Heart right ventricle (tissue), 16 donors: ENCODE measurements around the gene HOXA6. TPM values are rescaled to one million over a fixed set of nuclear protein-coding genes. Genes with fewer than 3 reads are reported as not detected.

Source experiments
- ATAC-seq, 8 donors: fragments of 200-7000 bp; cut with Tn5 transposase; one replicate each; pipeline ENCODE4 v1.9.1; 2020; ENCODE audit warnings: mild to moderate bottlenecking in 8 of 8, moderate library complexity in 8 of 8, moderate number of reproducible peaks in 1 of 8
- DNase-seq, 2 donors: peaks; one replicate each; pipeline ENCODE4 v3.0.0-alpha.2; 2020
- H3K27ac ChIP-seq, 10 donors: fragments of 200-600 bp; sonication (generic) in 2 of 10; one replicate each; pipeline versions ENCODE4 v1.5.0 to v1.8.0; 2020 to 2022; ENCODE audit warnings: mild to moderate bottlenecking in 3 of 10
- H3K27me3 ChIP-seq, 7 donors: fragments of 200-600 bp; one replicate each; pipeline ENCODE4 v1.8.0; 2021 to 2022; ENCODE audit warnings: mild to moderate bottlenecking in 2 of 7
- H3K36me3 ChIP-seq, 9 donors: fragments of 200-600 bp; sonication (generic) in 1 of 9; one replicate each; pipeline versions ENCODE4 v1.5.0 to v1.8.0; 2020 to 2022; ENCODE audit warnings: mild to moderate bottlenecking in 2 of 9
- H3K4me1 ChIP-seq, 9 donors: fragments of 200-600 bp; sonication (generic) in 1 of 9; one replicate each; pipeline versions ENCODE4 v1.5.0 to v1.8.0; 2020 to 2022; ENCODE audit warnings: mild to moderate bottlenecking in 4 of 9
- H3K4me3 ChIP-seq, 10 donors: fragments of 200-600 bp; sonication (generic) in 2 of 10; one replicate each; pipeline versions ENCODE4 v1.5.0 to v1.8.0; 2020 to 2022; ENCODE audit warnings: mild to moderate bottlenecking in 7 of 10, moderate library complexity in 2 of 10
- H3K9me3 ChIP-seq, 11 donors: fragments of 200-600 bp in 10 of 11; sonication (generic) in 2 of 11; one replicate each; pipeline versions ENCODE4 v1.5.0 to v1.8.0; 2013 to 2022; ENCODE audit warnings: mild to moderate bottlenecking in 2 of 11, control low read depth in 1 of 11, moderate library complexity in 1 of 11
- WGBS, 2 donors: extraction: QIAGEN DNeasy Blood & Tissue Kit; methylation state at CpG; one replicate each; pipeline ENCODE4 v1.1.7; 2013; ENCODE audit warnings: inconsistent platforms in 1 of 2; 5-methylcytosine and 5-hydroxymethylcytosine counted together
- intact Hi-C, 10 donors: fragments of 100-400 bp; cut with DNase I; formaldehyde crosslinking; loops; one replicate each; pipeline versions ENCODE4 v1.11.1 to v1.14.2; 2022
- polyA plus RNA-seq, 2 donors: library from polyadenylated mRNA; stranded (reverse); fragments of 200-250 nt; gene quantifications; one replicate each; pipeline ENCODE4 v1.2.3, GENCODE V29; 2013
- total RNA-seq, 10 donors: library from RNA; stranded (reverse); fragmentation: NEBNext Ultra II Directional in 3 of 10; extraction: Animal tissue kit (Norgen Biotek cat#: 25700) in 3 of 10; gene quantifications; one replicate each; pipeline versions ENCODE4 v1.2.1 to v1.2.4, GENCODE V29; 2021 to 2023
- TF ChIP-seq, protein P1 (sequence below), 9 donors: fragments of 200-600 bp; sonication (generic) in 2 of 9; IDR thresholded peaks; one replicate each; pipeline versions ENCODE4 v1.5.0 to v1.8.0; 2021 to 2022; ENCODE audit warnings: antibody characterized with exemption in 9 of 9, mild to moderate bottlenecking in 5 of 9, moderate library complexity in 1 of 9
- donor health status: Arrhythmogenic right ventricular cardiomyopathy.
- donor health status: ischemic (EF 13 %, LVEDD 7.1; RV severe dilation, severe dysfunction).
- donor health status: healthy with polysubstance abuse.
- donor health status: DM: no; HTN: yes; CAD: no.
- donor health status: DM: no; HTN: no; CAD: no.
- donor health status: ischemic (EF 25% LVEDD 6.9; RV normal size, moderate dysfunction).
- donor health status: ischemic (EF 25% LVEDD 5.7; RV mildly dilated, moderate dysfunction).
- donor health status: healthy.
- donor health status: DM: yes; HTN: yes; CAD: no.
- donor health status: Ischemic cardiomyopathy.
- donor health status: ischemic (EF 35%, LVEDD 5.7; RV mildly dilated, moderate dysfunction).
- donor health status: nonischemic (EF 11% LVEDD 7.7; RV severe dilation, severe dysfunction).
- donor health status: DM: yes; HTN: yes; CAD: no.
- donor health status: PGD.
- donor health status: ischemic (EF 29% LVEDD 5.4; RV normal size, mild dysfunction).
- donor health status: nonischemic (EF 23%, LVEDD 6.1; RV moderate dilation, normal function).

HOXA6 gene
- total and polyA plus RNA-seq, 12 donors, result not detected

DNA sequence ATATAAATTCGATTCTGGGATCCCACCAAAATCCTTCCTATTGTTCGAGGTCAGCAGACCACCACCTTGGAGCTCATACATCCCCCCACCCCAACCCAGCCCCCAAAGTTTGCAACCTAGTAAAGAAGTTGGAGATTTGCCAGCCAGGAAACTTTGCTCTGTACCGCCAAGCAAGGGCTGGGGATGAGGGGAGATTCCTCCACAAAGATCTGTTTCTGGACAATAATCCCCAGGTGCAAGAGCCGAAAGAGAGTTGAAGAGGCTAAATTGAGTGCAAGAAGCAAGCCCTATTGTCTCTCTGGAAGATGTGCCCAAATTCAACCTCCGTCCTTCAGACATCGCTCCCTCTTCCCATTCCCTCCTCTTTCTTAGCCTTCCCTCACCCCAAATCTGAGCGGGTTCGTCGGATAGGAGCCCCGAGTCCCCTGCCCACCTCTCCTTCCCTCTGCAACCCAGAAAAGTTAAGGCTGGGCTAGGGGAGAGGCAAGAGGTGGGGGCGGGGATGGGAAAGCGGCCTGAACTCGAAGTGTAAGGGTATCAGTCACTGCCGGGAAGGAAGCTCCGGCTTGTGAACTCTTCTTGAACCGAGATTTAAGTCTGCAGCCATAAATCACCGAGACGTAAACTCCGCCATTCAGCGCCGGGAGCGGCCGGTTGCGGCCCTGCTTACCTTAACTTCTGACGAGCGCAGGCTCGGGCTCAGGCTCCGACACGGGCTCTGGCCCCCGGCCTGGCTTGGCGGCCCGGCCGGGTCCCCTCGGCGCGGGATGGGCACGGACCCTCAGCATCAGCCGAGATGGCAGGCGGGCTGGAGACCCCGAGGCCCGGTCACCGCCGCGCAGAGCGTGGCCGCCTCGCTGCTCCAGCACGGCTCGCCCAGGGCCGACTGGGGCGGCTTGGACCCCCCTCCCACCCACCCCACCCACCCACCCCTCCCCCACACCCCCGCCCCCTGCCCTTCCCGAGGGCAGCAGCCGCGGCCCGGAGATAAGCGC is 34.3 kb downstream of the HOXA6 start:
- Histone ChIP-seq H3K36me3 (no peaks in the 10 kb centered on the region), H3K27me3 (peaks cover 21 to 99% (median 98%) of the 10 kb centered on the region in 7 donors), H3K4me1 (peaks cover 0 to 28% (median 6%) of the 10 kb centered on the region in 9 donors), H3K4me3 (peak overlapping the region in 7 of 10 donors; percentile 7 to 49 (median 28)), H3K9me3 (no peaks in the 10 kb centered on the region), H3K27ac (peak overlapping the region in 6 of 10 donors; percentile 1 to 77 (median 52))
- DNase-seq, result no peak
- intact Hi-C loops, result no loop called here
- WGBS, 2 donors, result 8 to 9% methylated on average over 52 to 54 of the region's 57 CpGs
- TF ChIP-seq, protein P1, sequence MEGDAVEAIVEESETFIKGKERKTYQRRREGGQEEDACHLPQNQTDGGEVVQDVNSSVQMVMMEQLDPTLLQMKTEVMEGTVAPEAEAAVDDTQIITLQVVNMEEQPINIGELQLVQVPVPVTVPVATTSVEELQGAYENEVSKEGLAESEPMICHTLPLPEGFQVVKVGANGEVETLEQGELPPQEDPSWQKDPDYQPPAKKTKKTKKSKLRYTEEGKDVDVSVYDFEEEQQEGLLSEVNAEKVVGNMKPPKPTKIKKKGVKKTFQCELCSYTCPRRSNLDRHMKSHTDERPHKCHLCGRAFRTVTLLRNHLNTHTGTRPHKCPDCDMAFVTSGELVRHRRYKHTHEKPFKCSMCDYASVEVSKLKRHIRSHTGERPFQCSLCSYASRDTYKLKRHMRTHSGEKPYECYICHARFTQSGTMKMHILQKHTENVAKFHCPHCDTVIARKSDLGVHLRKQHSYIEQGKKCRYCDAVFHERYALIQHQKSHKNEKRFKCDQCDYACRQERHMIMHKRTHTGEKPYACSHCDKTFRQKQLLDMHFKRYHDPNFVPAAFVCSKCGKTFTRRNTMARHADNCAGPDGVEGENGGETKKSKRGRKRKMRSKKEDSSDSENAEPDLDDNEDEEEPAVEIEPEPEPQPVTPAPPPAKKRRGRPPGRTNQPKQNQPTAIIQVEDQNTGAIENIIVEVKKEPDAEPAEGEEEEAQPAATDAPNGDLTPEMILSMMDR (IDR thresholded peaks at IDR 0.05), result no peak
- peak in 2 of 8 donors; percentile 7 to 23 for ATAC-seq

DNA sequence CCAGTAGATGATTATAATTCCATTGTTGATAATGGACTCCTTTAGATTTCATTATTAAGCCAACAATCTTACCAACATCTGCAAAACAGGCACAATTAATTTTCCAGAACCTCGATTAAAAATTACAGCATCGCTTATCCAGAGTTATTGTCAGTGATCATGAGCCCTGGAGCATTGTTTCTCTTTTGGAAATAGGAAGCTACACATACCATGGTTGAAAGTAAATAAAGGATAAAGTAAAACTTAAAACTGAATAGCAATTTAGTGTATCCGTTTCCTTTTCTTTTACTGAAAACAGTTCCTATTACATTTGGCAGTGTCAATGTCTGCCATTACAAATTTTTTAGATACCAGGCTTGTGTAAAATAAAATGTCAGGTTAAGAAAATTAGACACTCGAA is 35.2 kb downstream of the HOXA6 start:
- DNase-seq, result no peak
- WGBS, 2 donors, result 22 to 24% methylated on average over 4 of the region's 4 CpGs
- no peak for ATAC-seq
- Histone ChIP-seq H3K27me3 (peaks cover 22 to 99% (median 98%) of the 10 kb centered on the region in 7 donors), H3K9me3 (no peaks in the 10 kb centered on the region), H3K27ac (peak overlapping the region in 2 of 10 donors; percentile 75 to 77), H3K36me3 (no peaks in the 10 kb centered on the region), H3K4me1 (peaks cover 0 to 30% (median 6%) of the 10 kb centered on the region in 9 donors), H3K4me3 (peak overlapping the region in 2 of 10 donors; percentile 7 to 42)
- TF ChIP-seq, protein P1 (IDR thresholded peaks at IDR 0.05), result no peak
- intact Hi-C loops, result no loop called here

DNA sequence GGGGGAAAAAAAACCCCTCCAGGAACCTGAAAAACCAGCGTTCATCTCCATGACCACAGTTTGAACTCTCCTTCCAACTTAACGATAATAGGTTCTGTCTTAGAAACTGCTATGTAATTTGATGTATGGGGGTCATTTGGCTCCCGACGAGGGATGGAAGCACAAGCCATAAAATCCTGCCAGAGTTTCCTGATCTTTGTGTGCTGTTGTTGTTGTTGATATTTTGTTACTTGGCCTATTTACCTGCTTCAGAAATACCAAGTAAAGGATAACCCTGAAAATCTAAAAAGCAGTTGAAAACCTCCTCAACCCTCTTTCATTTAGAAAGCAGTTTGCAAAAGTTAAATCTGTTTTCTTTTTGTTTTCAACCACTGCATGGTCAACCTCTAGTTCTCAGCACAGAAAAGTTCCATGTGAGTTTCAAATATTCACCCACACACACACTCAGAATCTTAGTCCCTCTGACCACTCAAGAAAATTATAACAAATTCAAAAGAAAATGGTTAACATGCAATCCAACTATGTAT is 35.8 kb downstream of the HOXA6 start:
- no peak overlapping the region for H3K4me3 ChIP-seq
- peak overlapping the region in 3 of 10 donors; percentile 18 to 75 (median 53) for H3K27ac ChIP-seq
- H3K36me3 ChIP-seq, result no peaks in the 10 kb centered on the region
- peaks cover 22 to 99% (median 98%) of the 10 kb centered on the region in 7 donors for H3K27me3 ChIP-seq
- H3K9me3 ChIP-seq, result no peaks in the 10 kb centered on the region
- TF ChIP-seq, protein P1 (IDR thresholded peaks at IDR 0.05), result no peak
- peaks cover 0 to 33% (median 6%) of the 10 kb centered on the region in 9 donors for H3K4me1 ChIP-seq
- DNase-seq (no peak), ATAC-seq (no peak)
- intact Hi-C loops, result no loop called here
- 10 to 14% methylated on average over 4 of the region's 4 CpGs for WGBS, 2 donors

DNA sequence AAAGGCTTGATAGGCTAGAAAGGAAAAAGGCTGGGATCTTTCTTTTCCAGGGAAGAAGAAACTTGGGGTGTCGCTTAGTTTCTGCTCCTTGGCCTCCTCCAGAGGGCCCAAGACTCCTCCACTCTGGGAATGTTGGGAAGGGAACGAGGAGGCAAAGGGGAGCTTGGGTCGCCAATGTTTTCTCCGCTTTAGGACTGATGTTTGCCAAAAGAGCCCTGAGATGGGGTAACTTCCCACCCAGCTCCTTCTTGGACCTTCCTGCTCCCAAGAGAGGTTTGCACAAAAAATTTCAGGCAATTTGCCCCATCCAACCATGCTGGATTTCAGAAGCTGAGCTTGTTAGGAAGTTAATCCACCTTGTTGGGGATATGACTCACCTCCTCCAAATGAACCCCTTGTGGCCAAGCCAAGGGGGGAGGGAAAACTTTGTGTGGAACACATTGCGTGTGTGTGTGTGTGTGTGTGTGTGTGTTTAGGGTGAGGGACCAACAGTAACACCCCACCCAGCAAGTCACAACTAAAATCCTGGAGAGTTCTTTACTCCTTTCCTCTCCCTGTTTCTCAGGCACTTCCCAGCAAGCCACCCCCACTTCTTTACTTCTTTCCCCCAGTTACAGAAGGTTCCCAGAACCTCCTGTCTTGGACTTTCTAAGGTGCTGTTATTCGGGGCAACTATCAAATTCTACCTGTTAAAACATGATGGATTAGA is 36.4 kb downstream of the HOXA6 start:
- H3K4me3 ChIP-seq, result no peak overlapping the region
- intact Hi-C loops, result no loop called here
- DNase-seq (no peak), ATAC-seq (no peak)
- H3K27me3 ChIP-seq, result peaks cover 22 to 99% (median 98%) of the 10 kb centered on the region in 7 donors
- no peaks in the 10 kb centered on the region for H3K9me3 ChIP-seq
- H3K27ac ChIP-seq, result peak overlapping the region in 3 of 10 donors; percentile 18 to 53 (median 44)
- TF ChIP-seq, protein P1 (IDR thresholded peaks at IDR 0.05), result no peak
- H3K4me1 ChIP-seq, result peaks cover 0 to 40% (median 9%) of the 10 kb centered on the region in 9 donors
- 11 to 24% methylated on average over 6 of the region's 6 CpGs for WGBS, 2 donors
- no peaks in the 10 kb centered on the region for H3K36me3 ChIP-seq
